ENCODE results near the gene INPP5D.
"Not testable (repeated sequence)": the region's sequence is repeated elsewhere in the genome, so short reads cannot be mapped to it uniquely, and the experiment has no call there.

DNA sequence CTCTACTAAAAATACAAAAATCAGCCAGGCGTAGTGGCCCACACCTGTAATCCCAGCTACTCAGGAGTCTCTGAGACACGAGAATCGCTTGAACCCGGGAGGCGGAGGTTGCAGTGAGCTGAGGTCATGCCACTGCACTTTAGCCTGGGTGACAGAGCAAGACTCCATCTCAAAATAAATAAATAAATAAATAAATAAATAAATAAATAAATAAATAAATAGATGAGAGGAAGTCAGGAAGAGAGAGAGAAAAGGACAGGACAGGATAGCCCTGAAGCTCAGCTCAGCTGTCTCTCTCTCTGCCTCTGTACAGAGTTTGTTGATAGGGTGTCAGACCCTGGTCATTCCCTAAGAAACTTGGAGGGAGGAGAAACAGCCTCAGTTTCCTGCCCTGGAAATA lies 140.6 kb downstream of the INPP5D start:
- TF ChIP-seq GABPA (IDR thresholded peaks at IDR 0.05; ENCODE audit: low read depth) = not testable (repeated sequence)
- TF ChIP-seq, protein P1, sequence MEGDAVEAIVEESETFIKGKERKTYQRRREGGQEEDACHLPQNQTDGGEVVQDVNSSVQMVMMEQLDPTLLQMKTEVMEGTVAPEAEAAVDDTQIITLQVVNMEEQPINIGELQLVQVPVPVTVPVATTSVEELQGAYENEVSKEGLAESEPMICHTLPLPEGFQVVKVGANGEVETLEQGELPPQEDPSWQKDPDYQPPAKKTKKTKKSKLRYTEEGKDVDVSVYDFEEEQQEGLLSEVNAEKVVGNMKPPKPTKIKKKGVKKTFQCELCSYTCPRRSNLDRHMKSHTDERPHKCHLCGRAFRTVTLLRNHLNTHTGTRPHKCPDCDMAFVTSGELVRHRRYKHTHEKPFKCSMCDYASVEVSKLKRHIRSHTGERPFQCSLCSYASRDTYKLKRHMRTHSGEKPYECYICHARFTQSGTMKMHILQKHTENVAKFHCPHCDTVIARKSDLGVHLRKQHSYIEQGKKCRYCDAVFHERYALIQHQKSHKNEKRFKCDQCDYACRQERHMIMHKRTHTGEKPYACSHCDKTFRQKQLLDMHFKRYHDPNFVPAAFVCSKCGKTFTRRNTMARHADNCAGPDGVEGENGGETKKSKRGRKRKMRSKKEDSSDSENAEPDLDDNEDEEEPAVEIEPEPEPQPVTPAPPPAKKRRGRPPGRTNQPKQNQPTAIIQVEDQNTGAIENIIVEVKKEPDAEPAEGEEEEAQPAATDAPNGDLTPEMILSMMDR (IDR thresholded peaks at IDR 0.05; ENCODE audit: insufficient read depth, low read length) = not testable (repeated sequence)

Measured in HL-60 (cell line).